ENCODE data around the gene CREB5.

CREB5 gene

DNA sequence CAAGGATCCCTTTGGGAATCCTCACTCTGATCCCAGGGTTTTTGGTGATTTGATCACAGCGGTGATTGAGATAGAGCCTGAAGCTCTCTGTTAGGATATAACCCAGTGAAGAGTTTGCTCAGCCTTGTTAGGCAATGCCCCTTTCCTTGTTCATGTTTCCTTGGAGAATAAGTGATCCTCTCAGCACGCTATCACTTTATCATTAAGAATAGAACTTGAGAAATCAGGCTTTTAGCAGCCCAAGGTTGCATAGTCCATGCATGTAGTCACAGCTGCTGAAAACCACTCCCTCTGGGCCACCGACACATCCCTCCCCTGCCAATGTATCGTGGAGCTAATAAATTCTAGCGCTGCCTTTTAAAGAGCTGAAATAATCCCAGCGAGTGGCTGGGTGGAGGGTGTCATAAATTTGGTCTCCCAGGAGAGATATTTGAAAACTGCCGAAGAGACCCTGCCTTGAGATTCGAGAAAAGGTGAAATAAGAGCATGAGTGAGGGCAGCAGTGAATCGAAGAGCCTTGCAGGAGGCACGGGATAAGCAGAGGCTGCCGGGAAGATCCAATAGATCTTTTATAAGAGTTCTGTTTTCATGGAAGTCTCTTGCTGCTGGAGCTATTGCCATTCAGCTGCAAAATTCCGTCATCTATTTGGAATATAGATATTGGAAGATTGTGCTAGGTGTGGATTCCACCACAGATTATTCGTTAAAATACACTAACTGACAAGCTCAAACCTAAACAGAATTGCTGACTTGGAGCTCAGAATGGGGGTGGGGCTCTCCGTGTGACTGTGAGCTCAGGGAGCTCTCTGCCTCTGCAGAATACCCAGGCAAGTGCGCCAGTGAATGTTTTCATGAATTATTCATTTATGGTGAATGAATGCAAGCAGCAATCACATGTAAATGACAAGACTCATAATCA is 296.0 kb downstream of the CREB5 start:
- no peak for DNase-seq (ENCODE audit: low read depth in 2 of 2)

- DNase-seq (ENCODE audit: low read depth in 2 of 2): no peak
Observed at GRCh38 chr7:28709748-28710147, 297.4 kb downstream of the CREB5 start.

DNA sequence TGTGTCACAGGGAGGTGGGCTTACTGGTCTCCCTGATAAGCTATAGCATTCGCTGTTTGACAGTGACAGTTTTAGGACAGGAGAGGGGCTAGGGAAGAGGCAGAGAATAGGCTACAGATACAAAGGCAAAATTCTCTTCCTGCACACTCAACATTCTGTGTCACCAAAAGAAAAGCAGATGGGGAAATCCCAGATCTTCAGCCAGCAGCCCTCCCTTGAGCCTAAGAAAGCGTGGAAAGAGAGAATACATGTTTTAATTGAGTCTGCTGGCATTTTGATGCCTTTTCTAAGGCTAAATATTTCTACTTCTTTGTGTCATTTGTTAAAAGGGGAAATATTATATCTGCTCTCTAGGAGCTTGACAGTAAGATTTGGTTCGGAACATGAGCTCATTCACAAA is 298.8 kb downstream of the CREB5 start:
- no peak for DNase-seq (ENCODE audit: low read depth in 2 of 2)

DNA sequence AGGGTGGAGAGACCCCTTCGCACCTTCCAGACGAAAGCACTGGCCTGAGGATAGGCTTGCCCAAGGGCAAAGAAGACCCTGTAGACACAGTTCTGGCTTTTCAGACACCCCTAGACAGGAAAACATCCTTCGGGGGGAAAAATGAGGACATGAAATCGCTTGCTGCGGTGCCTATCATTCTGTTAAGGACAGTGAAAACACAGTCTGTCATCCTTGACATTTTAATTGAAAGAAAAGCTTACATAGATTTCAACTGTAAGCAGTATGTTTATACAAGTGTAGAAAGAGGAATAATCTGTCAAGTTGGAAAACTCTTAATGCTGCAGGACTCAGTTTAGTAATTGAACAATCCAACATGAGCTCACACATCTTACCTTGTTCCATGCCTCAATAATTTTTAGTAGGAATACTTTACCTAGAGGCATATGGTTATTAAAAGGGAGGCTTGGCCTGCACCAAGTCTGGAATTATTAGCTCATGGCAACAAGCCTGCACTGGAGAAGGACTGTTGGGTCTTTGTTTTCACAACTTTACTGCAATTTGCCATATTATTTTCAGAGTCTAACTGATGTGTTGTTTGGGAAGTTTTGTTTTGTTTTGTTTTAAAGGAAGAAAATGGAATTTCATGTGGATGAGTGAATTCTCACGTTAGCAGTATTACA is 302.3 kb downstream of the CREB5 start:
- no peak for DNase-seq (ENCODE audit: low read depth in 2 of 2)

- no peak for DNase-seq (ENCODE audit: low read depth in 2 of 2)
Observed at GRCh38 chr7:28717445-28718054, 305.2 kb downstream of the CREB5 start.

DNA sequence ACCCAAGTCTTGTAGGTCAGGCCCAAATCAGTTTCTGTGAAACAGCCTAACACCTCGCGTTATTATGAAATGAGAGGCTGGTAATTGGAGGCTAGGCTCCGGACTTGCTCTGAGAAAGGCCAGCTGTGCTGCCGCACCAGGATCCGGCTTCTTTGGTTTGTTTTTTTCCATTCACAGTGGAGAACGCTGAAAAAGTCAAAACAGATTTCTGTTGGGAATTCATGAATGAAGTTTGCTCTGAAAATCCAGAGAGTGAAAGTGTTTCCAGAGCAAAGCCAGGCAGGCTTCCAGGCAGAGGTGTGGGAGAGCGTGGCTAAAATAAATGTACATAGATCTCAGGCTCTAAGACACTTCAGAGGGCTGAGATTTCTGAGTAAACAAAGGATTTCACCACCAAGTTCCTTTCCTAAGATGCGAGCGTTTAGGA is 305.8 kb downstream of the CREB5 start:
- DNase-seq (ENCODE audit: low read depth in 2 of 2): no peak

DNA sequence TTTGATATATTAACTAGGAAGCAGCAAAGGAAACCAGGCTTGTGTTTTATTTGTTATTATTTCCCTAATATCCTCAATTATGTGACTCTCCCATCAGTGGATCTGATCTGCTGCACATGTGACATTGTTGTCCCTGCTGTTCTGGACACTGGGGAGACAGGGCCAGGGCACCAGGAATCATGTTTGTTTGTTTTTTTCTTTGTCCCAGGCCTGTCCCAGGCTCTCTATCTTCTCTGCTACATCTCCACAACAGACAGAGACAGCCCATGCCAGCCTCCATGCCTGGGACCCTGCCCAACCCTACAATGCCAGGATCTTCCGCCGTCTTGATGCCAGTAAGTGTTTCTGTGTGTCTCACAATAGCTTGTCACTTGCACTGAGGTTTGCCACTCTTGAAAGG is 306.2 kb downstream of the CREB5 start:
- DNase-seq (ENCODE audit: low read depth in 2 of 2): no peak

DNA sequence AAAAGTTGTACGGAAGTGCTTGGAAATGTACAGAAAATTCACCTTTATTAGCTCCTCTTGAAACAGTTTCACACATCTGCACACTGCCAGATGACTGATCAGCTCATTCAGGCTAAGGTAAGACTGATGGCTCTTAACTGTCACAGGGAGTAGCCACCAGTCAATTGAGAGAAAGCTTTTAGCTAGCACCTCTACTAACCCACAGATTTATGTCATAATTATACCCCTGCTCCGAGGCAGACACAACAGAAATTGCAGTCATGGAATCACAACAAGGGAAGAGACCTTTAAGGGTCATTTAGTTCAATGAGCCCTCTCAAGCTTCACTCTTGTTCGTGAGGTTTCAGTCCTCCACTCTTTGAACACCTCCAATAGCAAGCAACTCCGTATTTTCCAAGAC is 310.4 kb downstream of the CREB5 start:
- DNase-seq (ENCODE audit: low read depth in 2 of 2): no peak

- no peak for DNase-seq (ENCODE audit: low read depth in 2 of 2)
Observed at GRCh38 chr7:28723336-28723735, 311.0 kb downstream of the CREB5 start.

- no peak for DNase-seq (ENCODE audit: low read depth in 2 of 2)
Observed at GRCh38 chr7:28724563-28724962, 312.2 kb downstream of the CREB5 start.

GRCh38 chr7:28725045-28725642 is 312.8 kb downstream of the CREB5 start:
- no peak for DNase-seq (ENCODE audit: low read depth in 2 of 2)

DNA sequence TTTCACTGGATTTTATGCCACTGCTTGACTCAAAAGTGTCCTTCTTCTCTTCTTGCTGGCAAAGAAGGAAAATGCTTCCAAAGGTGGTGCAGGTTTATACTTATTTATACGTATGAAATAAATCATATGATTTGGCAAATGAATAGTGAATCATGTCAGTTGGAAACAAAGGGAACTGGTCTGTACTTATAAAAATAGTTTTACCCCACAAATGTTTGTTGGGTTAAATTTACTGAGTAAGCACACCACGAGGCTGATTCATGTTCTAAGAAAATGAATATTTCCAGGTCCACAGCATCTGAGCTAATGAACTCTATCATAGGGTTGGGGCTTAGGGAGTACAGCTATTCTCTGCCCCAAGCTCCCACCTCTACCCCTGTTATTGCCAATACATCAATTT is 313.6 kb downstream of the CREB5 start:
- no peak for DNase-seq (ENCODE audit: low read depth in 2 of 2)

DNA sequence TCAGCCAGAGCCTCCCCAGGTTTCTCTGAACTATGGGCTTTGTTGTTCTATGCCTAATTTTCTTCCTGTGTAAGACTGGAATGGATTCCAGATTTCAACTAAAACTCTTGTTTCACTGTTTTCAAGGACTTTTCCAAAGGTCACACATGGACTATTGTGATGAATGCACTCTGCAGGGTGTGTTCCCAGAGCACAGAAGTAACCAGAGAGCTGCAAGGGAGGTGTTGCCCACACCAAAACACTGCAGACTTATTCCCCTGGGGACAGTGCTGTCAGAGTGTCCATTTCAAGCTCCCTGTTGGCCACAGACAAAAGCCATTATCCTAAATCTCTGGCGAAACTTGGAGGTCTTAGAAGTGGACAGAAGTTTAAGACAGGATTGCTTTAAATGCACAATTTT is 314.2 kb downstream of the CREB5 start:
- no peak for DNase-seq (ENCODE audit: low read depth in 2 of 2)

DNA sequence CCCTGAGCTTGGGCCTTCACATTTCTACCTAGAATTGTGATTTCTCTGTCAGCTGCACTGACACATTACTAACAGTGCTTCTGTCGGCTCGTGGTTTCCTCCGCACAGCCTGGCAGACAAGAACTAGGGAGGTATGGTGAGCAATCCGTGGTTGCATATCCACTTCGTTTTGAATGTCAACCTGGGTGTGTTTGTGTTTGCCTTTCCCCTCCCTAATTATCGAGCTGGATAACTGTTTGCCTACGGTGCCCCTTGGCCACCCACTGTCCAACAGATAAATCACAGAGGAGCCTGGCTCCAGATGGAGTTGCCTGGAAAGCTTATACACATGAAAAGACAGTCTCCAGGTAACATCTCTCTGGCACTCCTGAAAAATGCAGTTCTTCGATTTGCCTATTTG is 317.0 kb downstream of the CREB5 start:
- no peak for DNase-seq (ENCODE audit: low read depth in 2 of 2)

- no peak for DNase-seq (ENCODE audit: low read depth in 2 of 2)
Observed at GRCh38 chr7:28729727-28730126, 317.4 kb downstream of the CREB5 start.

GRCh38 chr7:28731092-28731658 is 318.9 kb downstream of the CREB5 start:
- DNase-seq (ENCODE audit: low read depth in 2 of 2): no peak

GRCh38 chr7:28732071-28732869 is 320.0 kb downstream of the CREB5 start:
- no peak for DNase-seq (ENCODE audit: low read depth in 2 of 2)

DNA sequence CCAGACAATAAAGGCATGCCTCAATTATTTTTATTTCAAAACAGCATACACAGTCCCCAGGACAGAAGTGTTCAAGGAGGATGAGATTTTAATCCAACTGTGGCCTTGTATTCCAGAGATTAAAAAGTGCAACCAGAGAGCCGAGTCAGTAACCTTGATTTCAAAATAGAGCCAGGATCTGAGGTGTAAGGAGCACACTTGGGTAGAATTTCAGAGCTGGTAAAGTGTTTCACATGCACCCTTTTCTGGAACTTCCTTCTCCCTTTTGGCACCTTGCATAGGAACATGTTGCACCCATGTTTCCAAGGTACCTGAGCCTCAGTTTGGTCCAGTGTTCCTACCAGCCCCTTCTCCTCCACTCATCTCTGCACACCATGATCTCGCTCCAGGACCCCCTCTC is 320.7 kb downstream of the CREB5 start:
- DNase-seq (ENCODE audit: low read depth in 2 of 2): no peak

DNA sequence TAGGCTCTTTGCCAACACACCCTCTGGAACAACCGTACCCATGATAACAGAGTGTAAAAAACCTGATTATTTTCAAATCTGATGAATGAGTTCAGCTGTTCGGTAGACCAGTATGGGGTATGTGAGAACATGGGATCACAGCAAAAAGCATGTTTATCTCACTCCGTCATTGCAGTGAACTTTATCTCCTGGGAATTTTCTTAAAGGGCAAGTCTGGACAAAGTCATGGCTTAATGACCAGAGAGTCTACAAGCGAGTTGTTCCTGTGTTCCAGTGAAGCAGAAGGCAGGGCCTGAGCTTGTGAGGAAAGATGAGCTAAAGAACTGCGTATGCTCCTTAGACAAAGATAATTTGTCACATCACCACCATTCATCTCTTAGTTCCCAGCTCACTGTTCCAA is 326.1 kb downstream of the CREB5 start:
- no peak for DNase-seq (ENCODE audit: low read depth in 2 of 2)

- DNase-seq (ENCODE audit: low read depth in 2 of 2): no peak
Observed at GRCh38 chr7:28739128-28739527, 326.8 kb downstream of the CREB5 start.

DNA sequence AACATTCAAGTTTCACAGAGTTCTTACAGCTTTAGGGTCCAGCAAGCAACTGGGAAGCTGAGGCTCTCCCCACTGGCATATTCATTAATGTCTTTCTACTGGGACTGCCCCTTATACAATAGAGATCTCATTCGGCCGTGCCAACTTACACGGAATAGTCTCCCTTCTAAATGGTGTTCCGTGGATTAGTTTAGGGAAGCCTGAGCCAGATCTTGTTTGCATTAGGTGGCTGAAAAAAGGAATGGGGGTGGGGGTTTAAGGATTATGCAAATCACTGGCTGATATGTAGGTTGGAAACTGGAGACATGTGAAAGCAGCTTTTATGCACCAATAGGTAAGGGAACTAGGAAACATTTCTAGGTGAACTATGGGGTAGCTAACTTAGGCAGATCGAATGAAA is 327.5 kb downstream of the CREB5 start:
- no peak for DNase-seq (ENCODE audit: low read depth in 2 of 2)
